Sigmoid colon (tissue), 4 donors: Measurements from ENCODE around the gene ZNF606.
"Not testable (repeated sequence)": the region's sequence is repeated elsewhere in the genome, so short reads cannot be mapped to it uniquely, and the experiment has no call there.

ENCODE experiments used
- EP300 ChIP-seq, 4 donors: sonication (generic); formaldehyde crosslinking; IDR thresholded peaks; one replicate each; pipeline ENCODE4 v1.6.1; 2017; ENCODE audit warnings: antibody characterized with exemption in 4 of 4
- POLR2A ChIP-seq, 2 donors: fragments of 450-650 bp; IDR thresholded peaks; one replicate each; pipeline ENCODE4 v1.6.1; 2016; ENCODE audit warnings: antibody characterized with exemption in 2 of 2, mild to moderate bottlenecking in 2 of 2, moderate library complexity in 2 of 2
- POLR2AphosphoS5 ChIP-seq, 4 donors: sonication (generic); formaldehyde crosslinking; IDR thresholded peaks; one replicate each; pipeline ENCODE4 v1.6.1; 2017; ENCODE audit warnings: antibody characterized with exemption in 4 of 4
- TF ChIP-seq, protein P1 (sequence below), 4 experiments: fragments of 450-650 bp in 3 of 4; fragments of 200-600 bp in 1 of 4; IDR thresholded peaks; one replicate each; pipeline ENCODE4 v1.5.1; 2016 to 2019; ENCODE audit warnings: antibody characterized with exemption in 4 of 4, mild to moderate bottlenecking in 3 of 4, moderate library complexity in 2 of 4

DNA sequence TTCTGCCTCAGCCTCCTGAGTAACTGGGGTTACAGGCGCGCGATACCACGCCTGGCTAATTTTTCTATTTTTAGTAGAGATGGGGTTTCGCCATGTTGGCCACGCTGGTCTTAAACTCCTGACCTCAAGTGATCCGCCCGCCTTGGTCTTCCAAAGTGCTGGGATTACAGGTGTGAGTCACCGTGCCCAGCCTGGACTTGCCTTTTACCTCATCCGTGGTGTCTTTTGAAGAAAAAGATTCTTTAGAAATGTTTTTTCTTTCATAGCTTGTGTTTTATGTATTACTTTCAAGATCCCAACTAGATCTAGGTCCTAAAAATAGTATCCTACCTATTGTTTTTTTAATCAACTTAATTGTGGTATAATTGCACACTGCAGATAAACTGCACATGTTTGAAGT is 6.3 kb upstream of the ZNF606 start:
- TF ChIP-seq, protein P1, sequence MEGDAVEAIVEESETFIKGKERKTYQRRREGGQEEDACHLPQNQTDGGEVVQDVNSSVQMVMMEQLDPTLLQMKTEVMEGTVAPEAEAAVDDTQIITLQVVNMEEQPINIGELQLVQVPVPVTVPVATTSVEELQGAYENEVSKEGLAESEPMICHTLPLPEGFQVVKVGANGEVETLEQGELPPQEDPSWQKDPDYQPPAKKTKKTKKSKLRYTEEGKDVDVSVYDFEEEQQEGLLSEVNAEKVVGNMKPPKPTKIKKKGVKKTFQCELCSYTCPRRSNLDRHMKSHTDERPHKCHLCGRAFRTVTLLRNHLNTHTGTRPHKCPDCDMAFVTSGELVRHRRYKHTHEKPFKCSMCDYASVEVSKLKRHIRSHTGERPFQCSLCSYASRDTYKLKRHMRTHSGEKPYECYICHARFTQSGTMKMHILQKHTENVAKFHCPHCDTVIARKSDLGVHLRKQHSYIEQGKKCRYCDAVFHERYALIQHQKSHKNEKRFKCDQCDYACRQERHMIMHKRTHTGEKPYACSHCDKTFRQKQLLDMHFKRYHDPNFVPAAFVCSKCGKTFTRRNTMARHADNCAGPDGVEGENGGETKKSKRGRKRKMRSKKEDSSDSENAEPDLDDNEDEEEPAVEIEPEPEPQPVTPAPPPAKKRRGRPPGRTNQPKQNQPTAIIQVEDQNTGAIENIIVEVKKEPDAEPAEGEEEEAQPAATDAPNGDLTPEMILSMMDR (IDR thresholded peaks at IDR 0.05), result not testable (repeated sequence)
- TF ChIP-seq EP300, POLR2A, POLR2AphosphoS5 (IDR thresholded peaks at IDR 0.05): not testable (repeated sequence)
